ENCODE results near the gene MUTYH.
"Not testable (repeated sequence)": the region's sequence is repeated elsewhere in the genome, so short reads cannot be mapped to it uniquely, and the experiment has no call there.

The MUTYH gene

GRCh38 chr1:45339789-45340558, at the start of gene MUTYH, which contains the start of gene TOE1:
Gene MUTYH (minus strand): TSS chr1:45340440. CDS start chr1:45334505, 5,935 bp downstream.
Gene TOE1 (plus strand): TSS chr1:45340170. CDS start chr1:45340253, 83 bp downstream.
- DNase-seq (ENCODE audit: low read depth in 2 of 2) = peak; percentile 69 to 86

GRCh38 chr1:45386219-45386618, 46.0 kb upstream of the MUTYH start:
- DNase-seq (ENCODE audit: low read depth in 2 of 2) = no peak

- no peak for DNase-seq (ENCODE audit: low read depth in 2 of 2)
Observed at GRCh38 chr1:45385302-45385701, 45.1 kb upstream of the MUTYH start.

GRCh38 chr1:45384213-45384612, 44.0 kb upstream of the MUTYH start:
- DNase-seq (ENCODE audit: low read depth in 2 of 2) = not testable (repeated sequence)

- DNase-seq (ENCODE audit: low read depth in 2 of 2) = no peak
Observed at GRCh38 chr1:45383191-45383590, 43.0 kb upstream of the MUTYH start.

GRCh38 chr1:45381243-45381642, 41.0 kb upstream of the MUTYH start:
- no peak for DNase-seq (ENCODE audit: low read depth in 2 of 2)

- DNase-seq (ENCODE audit: low read depth in 2 of 2) = no peak
Observed at GRCh38 chr1:45380730-45381129, 40.5 kb upstream of the MUTYH start.

- DNase-seq (ENCODE audit: low read depth in 2 of 2) = no peak
Observed at GRCh38 chr1:45380125-45380524, 39.9 kb upstream of the MUTYH start.

- no peak for DNase-seq (ENCODE audit: low read depth in 2 of 2)
Observed at GRCh38 chr1:45379524-45379923, 39.3 kb upstream of the MUTYH start.

GRCh38 chr1:45378184-45378583, 37.9 kb upstream of the MUTYH start:
- DNase-seq (ENCODE audit: low read depth in 2 of 2) = no peak

- no peak for DNase-seq (ENCODE audit: low read depth in 2 of 2)
Observed at GRCh38 chr1:45375104-45376090, 35.2 kb upstream of the MUTYH start.

- no peak for DNase-seq (ENCODE audit: low read depth in 2 of 2)
Observed at GRCh38 chr1:45373573-45373972, 33.3 kb upstream of the MUTYH start.

GRCh38 chr1:45370575-45370974, 30.3 kb upstream of the MUTYH start:
- DNase-seq (ENCODE audit: low read depth in 2 of 2) = no peak

- no peak for DNase-seq (ENCODE audit: low read depth in 2 of 2)
Observed at GRCh38 chr1:45365051-45365450, 24.8 kb upstream of the MUTYH start.

- DNase-seq (ENCODE audit: low read depth in 2 of 2) = no peak
Observed at GRCh38 chr1:45364294-45364693, 24.1 kb upstream of the MUTYH start.

GRCh38 chr1:45360981-45361380, 20.7 kb upstream of the MUTYH start:
- DNase-seq (ENCODE audit: low read depth in 2 of 2) = not testable (repeated sequence)

GRCh38 chr1:45359882-45360513, 19.8 kb upstream of the MUTYH start:
- DNase-seq (ENCODE audit: low read depth in 2 of 2) = peak in 1 of 2 donors; percentile 16

GRCh38 chr1:45356186-45356585, 15.9 kb upstream of the MUTYH start:
- no peak for DNase-seq (ENCODE audit: low read depth in 2 of 2)

GRCh38 chr1:45355683-45356082, 15.4 kb upstream of the MUTYH start:
- DNase-seq (ENCODE audit: low read depth in 2 of 2) = no peak

GRCh38 chr1:45354838-45355237, 14.6 kb upstream of the MUTYH start:
- DNase-seq (ENCODE audit: low read depth in 2 of 2) = no peak

- no peak for DNase-seq (ENCODE audit: low read depth in 2 of 2)
Observed at GRCh38 chr1:45353685-45354084, 13.4 kb upstream of the MUTYH start.

- no peak for DNase-seq (ENCODE audit: low read depth in 2 of 2)
Observed at GRCh38 chr1:45351508-45351907, 11.3 kb upstream of the MUTYH start.
